Measurements from ENCODE around the gene SEPTIN10.
"Not testable (repeated sequence)": the region's sequence is repeated elsewhere in the genome, so short reads cannot be mapped to it uniquely, and the experiment has no call there.

The SEPTIN10 gene

DNA sequence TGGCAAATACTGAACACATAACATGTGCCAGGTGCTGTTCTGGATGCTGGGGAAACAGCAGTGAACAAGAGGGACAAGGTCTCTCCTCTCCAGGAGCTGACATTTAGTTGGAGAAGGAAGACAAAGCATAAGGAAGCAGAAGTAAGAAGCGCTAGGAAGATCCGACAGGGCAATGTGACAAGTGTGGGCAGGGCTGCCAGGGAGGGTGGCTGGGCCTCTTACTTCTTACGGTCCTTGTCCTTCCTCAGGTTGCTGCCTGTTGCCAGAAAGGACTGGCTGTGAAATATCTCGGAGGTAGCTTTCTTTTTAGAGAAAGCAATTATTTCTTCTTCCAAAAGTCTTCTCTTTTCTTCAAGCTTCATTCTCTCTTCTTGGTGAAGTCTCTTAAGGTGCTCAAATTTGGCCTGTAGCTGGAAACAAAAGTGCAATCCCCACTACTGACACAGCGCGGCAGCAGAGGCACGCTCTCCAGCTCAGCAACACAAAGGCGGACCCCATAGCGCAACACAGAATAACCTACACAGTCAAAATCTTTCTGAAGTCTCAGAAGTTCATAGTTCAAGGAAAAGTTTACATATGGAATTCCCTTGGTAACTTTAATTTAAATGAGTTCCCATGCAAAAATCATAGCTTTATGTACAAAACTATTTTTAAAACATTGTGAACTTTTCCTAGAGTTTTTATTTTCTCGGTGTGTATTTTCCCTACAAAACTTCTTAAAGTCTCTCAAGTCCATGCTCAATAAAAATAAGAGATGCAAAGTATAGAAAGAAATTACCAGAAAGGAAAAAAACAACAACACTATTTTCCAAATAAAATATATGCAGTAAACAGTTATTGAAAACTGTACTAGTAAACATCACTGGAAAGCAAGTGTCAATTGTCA lies 67.7 kb downstream of the SEPTIN10 start:
- DNase-seq (ENCODE audit: low spot score) = peak; percentile 72

- DNase-seq (ENCODE audit: low spot score) = no peak
Observed at GRCh38 chr2:109542384-109542783, 71.4 kb downstream of the SEPTIN10 start.

DNA sequence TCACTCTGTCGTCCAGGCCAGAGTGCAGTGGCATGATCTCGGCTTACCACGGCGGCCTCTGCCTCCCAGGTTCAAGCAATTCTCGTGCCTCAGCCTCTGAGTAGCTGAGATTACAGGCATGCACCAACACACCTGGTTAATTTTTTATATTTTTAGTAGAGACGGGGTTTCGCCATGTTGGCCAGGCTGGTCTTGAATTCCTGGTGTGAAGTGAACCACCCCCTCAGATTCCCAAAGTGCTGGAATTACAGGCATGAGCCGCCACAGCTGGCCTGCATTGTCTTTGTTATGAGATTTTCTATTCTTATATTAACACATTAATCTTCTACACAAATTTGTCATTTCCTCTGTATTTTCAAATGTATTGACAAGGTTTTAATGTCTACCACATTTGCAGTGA lies 75.2 kb downstream of the SEPTIN10 start:
- DNase-seq (ENCODE audit: low spot score) = no peak

- no peak for DNase-seq (ENCODE audit: low spot score)
Observed at GRCh38 chr2:109537565-109538222, 76.1 kb downstream of the SEPTIN10 start.

GRCh38 chr2:109536556-109536955 lies 77.2 kb downstream of the SEPTIN10 start:
- not testable (repeated sequence) for DNase-seq (ENCODE audit: low spot score)

DNA sequence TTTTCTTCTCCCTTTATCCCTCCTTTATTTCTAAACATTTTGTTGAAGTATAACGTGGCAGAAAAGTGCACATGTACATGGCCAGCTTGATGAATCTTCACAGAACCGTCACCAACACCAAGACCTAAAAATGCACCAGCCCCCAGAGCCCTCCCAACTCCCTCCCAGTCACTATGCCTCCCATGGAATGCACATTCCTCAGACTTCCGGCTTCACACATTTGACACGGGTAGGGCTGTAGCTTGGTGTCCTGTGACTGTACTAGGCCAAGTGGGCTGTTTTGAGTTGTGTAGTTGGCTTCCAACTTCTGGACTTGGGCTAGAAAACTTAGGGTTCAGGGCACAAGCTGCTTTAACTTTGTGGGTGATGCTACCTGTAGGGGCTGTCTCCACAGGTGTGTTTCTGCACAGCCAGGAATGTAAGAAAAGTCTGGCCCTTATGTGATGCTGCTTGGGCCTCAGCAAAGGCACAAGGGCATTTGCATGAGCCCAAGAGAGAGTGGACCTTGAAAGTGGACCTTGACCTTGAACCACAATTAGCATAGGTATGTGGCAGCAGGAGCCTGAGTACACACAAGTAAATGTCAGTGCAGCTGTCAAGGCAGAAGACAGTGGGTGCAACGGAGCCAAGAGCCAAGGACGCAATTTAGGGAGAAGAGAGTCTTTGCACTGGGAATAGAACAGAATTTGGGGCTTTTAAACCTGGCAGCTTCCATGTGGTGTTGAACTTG lies 78.4 kb downstream of the SEPTIN10 start:
- no peak for DNase-seq (ENCODE audit: low spot score)

DNA sequence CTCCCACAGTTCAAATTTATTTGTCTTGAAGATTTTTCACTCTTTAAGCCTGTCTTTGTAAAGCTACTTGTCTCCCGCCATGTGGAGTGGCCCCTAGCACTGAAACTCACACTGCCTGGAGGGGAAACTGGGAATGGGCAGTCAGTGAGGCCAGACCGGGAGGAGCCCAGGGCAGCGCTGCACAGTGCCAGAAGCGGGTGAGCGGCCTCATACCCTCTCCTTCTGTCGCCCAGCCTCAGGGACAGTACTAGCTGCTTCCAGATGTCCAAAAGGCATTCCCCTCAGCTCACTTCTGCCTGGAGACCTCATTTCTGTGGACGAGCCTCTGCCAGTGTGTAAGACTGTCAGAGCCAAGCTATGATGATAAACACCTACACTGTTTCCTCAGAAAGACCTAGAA lies 79.9 kb downstream of the SEPTIN10 start:
- DNase-seq (ENCODE audit: low spot score) = no peak

- no peak for DNase-seq (ENCODE audit: low spot score)
Observed at GRCh38 chr2:109532728-109533076, 81.1 kb downstream of the SEPTIN10 start.

DNA sequence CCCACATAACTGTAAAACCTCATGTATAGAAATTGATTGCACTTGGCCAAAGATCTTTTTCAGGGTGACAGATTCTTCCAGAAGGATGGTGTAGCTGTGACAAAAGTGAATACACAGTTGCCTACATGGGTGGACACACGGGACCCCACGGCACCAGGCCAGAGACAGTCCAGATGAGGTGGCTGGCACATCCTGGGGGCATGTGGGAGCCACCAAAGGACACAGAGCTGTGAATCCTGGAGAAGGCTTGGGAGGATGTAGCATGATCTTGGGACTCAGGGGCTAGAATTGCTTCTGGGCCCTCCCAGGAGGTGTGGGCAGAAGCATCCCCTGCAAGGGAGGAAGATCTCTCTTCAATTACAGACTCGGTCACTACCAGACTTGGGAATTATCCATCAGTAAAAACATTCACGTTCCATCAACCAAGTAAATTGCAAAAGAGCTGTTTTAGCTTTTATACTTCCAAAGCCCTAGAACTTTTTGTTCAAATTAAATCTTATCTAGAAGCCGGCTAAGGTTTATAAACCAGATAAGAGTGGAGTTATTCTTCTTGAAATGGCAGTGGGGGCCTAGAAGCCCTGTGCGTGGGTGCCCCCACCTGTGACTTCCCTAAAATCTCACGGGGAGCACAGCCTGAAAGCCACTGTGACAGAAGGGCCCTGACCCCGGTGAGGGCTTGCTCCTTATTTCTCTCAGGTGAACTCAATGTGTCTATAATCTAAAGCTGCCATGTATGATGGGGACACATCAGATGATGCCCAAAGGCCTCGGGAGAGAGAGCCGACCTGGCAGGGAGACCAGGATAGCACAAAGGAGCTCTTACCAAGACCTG lies 81.7 kb downstream of the SEPTIN10 start:
- no peak for DNase-seq (ENCODE audit: low spot score)

GRCh38 chr2:109531221-109531620 lies 82.5 kb downstream of the SEPTIN10 start:
- no peak for DNase-seq (ENCODE audit: low spot score)

DNA sequence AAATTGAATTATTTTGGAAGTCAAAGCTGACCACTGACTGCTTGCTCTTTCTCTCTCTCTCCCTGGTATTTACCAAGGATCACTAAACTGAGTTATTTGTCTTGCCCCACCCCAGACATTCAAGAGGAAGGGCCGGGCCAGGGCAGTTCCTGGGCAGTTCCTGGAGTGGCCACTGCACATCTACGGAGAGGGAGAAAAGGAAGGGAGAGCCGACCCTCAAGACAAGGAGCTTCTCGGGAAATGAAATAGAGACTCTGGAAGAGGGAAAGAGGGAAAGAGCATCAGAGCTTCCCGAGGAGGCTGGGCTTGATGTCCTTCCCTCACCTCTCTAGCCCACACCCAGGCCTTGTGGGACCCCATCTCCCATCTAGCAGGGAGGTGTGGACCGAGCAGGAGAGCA lies 83.1 kb downstream of the SEPTIN10 start:
- DNase-seq (ENCODE audit: low spot score) = no peak

DNA sequence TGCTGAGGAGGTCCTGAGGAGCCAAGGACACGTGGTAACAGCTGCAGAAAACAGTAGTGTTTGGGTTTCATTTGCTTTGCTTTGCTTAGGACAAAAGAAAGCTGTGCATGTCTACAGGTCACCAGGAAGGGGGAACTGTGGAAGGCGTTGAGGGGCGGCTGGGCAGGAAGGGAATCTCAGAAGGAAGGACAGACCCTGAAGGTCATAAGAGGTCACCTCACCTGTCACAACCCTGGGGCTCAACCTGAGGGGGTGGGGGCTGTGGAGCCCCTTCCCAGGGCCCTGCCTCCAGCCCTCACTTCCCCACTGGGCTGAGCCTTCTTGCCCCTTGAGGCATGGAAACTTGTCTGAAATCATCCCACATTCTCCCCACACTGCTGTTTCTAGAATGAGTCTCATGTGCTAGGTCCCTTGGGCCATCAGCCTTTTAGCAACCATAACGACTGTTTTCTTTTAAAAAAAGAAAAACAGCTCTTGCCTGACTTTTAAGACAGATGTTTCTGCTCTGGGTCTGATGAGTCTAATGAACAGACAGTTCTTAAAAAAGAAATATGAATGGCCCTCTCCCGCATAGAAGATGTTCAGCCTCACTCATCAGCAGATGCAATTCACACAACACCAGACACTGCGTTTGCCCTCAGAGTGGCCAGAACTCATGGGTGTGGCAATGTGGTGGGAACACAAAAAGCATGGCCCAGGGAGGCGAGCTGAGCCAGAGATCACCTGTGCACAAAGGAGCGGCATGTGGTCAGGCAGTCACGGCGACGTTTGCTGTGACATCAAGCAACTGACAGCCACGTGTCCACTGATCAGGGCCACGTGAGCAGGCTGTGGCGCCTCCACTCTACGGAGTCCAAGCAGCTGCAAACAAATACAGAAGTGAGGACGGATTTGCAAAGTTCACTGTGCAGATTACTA lies 84.0 kb downstream of the SEPTIN10 start:
- DNase-seq (ENCODE audit: low spot score) = no peak

DNA sequence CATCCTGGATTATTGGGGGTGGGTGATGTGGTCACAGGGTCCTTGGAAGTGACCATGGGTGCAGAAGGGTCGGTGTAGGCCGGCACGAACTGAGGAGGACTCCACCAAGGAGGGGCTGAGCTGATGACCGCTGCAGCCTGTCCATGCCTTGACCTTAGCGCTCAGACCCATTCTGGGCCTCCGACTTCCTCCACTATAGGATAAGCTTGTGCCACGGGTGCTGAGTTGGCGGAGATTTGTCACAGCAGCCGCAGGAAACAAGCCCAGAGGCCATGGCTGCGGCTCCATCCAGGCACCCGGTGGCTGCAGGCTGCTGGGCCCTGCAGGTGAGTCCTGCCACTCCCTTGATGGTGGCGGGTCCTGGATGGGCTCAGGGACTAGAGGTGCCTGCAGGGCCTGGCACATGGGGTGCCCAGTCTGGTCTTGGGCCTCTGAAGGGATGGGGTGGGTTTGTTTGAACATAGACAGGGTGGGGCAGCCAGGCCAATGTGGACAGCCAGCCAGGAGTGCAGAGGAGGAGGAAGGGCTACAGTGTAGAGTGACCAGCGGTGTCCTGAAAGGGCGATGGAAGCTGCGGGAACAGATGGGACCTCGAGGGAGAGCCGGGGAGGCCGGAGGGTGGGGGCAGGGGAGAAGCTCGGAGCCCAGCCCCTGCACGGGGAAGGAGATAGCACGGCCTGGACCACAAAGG lies 84.8 kb downstream of the SEPTIN10 start:
- no peak for DNase-seq (ENCODE audit: low spot score)

DNA sequence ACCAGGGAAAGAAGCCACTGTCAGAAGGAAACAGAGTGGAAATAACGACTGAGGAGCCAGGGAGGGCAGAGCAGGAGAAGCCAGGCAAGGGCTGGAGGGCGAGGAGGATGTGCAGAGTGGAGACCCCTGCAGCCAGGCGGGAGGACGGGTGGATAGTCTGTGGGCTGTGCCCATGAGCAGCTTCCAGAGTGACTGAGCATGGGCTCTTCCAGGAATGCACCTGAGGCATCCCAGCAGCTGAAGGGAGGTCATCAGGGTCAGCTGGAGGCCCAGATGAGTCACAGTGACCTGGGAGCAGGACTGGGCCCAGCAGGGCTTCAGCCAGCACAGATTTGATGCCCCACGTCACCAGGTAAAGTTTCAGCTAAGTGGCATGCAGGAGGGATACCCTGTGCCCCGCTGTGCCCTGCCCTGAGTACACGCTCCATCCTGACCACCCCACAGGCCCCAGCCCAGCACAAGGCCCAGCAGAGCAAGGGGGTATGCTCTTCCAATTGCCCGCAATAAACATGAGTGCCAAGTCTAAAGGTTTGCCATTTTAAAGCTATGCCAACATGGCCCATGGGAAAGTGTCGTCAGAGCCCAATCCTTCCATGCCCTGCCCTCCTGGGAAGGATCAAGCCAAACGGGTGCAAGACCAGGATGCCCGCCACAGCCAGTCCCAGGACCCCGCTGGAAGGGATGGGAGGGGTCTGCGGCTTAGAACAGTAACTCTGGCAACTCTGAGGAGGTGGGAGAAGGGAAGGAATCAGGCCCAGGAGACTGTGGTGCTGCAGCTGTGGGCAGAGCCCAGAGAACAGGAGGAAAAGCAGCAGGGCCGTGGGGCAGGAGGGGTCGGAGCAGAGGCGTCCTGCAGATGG lies 85.7 kb downstream of the SEPTIN10 start:
- DNase-seq (ENCODE audit: low spot score) = no peak

DNA sequence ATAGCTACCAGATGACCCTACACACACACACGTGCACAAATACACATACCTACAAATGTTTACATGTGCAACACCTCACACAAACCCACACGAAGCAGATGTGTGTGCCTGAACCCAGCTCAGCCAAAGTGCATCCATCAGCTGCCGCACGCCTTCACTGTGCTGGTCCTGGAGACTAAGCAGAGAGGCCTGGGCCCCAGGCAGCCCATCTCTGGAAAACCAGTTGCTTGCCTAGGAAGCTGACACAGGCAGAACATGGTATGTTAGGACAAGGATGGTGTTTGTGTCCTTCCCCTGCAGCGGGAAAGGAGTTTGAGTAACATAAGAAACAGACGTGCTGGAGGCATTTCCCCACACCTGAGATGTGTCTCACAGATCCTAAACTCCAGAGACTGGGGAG lies 86.7 kb downstream of the SEPTIN10 start:
- no peak for DNase-seq (ENCODE audit: low spot score)

- DNase-seq (ENCODE audit: low spot score) = no peak
Observed at GRCh38 chr2:109526442-109526970, 87.3 kb downstream of the SEPTIN10 start.

DNA sequence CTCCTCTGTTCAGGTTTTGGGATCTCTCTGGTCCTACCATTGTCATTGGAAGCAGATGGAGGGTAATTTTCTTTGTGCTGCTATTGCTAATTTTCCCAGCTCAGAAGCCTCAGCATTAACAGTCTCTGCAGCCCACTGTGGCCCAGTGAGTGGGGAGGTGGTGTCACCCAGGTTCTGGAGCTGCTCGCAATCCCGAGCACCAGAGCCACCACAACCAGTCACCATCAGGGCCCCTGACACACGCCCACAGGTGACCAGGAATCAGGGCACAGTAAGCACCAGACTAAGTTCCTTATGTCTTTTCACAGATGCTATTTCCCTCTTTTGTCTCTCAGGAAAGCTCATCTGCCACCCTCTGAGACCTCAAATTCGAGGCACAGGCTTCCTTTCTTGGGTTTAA lies 87.9 kb downstream of the SEPTIN10 start:
- DNase-seq (ENCODE audit: low spot score) = no peak

- DNase-seq (ENCODE audit: low spot score) = no peak
Observed at GRCh38 chr2:109523536-109524361, 90.0 kb downstream of the SEPTIN10 start.

Measured in AG20443 (cell line).